PC-3 (cell line): ENCODE measurements around the gene RCCD1. TPM values are rescaled to one million over a fixed set of nuclear protein-coding genes. Genes with fewer than 3 reads are reported as not detected.

ENCODE experiments used
- ATAC-seq: fragments of 200-7000 bp; cut with Tn5 transposase; 2 replicates; pipeline ENCODE4 v1.9.1; 2020; ENCODE audit warnings: mild to moderate bottlenecking, moderate library complexity
- BruUV-seq: library from RNA; stranded (reverse); fragments of 400-500 nt; replicated peaks from 2 replicates; lab custom pipeline; 2021; lab: Mats Ljungman, UMichigan
- CTCF ChIA-PET: fragments of 300-600 bp; sonication (Branson Sonifier 250); formaldehyde crosslinking; loops from one replicate; lab custom pipeline; 2022; ENCODE audit warnings: antibody characterized with exemption; lab: Charles Lee
- POLR2A ChIA-PET: fragments of 300-600 bp; sonication (Branson Sonifier 250); formaldehyde crosslinking; loops from one replicate; lab custom pipeline; 2022; ENCODE audit warnings: antibody characterized with exemption; ENCODE audit not compliant: unreplicated experiment; lab: Charles Lee
- DNase-seq: peaks from one replicate; pipeline ENCODE4 v3.0.0-alpha.2; 2015
- H2AFZ ChIP-seq: fragments of 300-600 bp; sonication (generic); 2 replicates; pipeline ENCODE4 v1.6.0; 2016; ENCODE audit warnings: antibody characterized with exemption, low read length
- H3F3A ChIP-seq: fragments of 300-600 bp; sonication (generic); one replicate; pipeline ENCODE4 v1.6.0; 2017; ENCODE audit warnings: antibody characterized with exemption, low read length, control low read depth, mild to moderate bottlenecking; ENCODE audit not compliant: unreplicated experiment
- H3K27ac ChIP-seq: fragments of 300-600 bp; sonication (generic); 2 replicates; pipeline ENCODE4 v1.5.1; 2016; ENCODE audit warnings: mild to moderate bottlenecking, low read length
- H3K27me3 ChIP-seq: fragments of 300-600 bp; sonication (generic); 2 replicates; pipeline ENCODE4 v1.6.1; 2016; ENCODE audit warnings: low read length, mixed read lengths
- H3K36me3 ChIP-seq: fragments of 300-600 bp; sonication (generic); 2 replicates; pipeline ENCODE4 v1.6.1; 2016; ENCODE audit warnings: low read depth, mixed run types, low read length, mixed read lengths
- H3K4me1 ChIP-seq: fragments of 300-600 bp; sonication (generic); 2 replicates; pipeline ENCODE4 v1.5.1; 2016; ENCODE audit warnings: low read length; ENCODE audit not compliant: insufficient read depth
- H3K4me2 ChIP-seq: fragments of 300-600 bp; sonication (generic); 2 replicates; pipeline ENCODE4 v1.6.0; 2016; ENCODE audit warnings: low read length
- H3K4me3 ChIP-seq: fragments of 300-600 bp; sonication (generic); 2 replicates; pipeline ENCODE4 v1.5.1; 2016; ENCODE audit warnings: mild to moderate bottlenecking, low read length, mixed read lengths
- H3K79me2 ChIP-seq: fragments of 300-600 bp; sonication (generic); 2 replicates; pipeline ENCODE4 v1.6.1; 2017; ENCODE audit warnings: low read length, mixed read lengths
- H3K9ac ChIP-seq: fragments of 300-600 bp; sonication (generic); 2 replicates; pipeline ENCODE4 v1.6.0; 2016; ENCODE audit warnings: mild to moderate bottlenecking, low read length
- H3K9me2 ChIP-seq: fragments of 300-600 bp; sonication (generic); replicated peaks from 2 replicates; pipeline ENCODE4 v1.6.1; 2016; ENCODE audit warnings: mixed run types, low read length, mixed read lengths
- H3K9me3 ChIP-seq: fragments of 300-600 bp; sonication (generic); 2 replicates; pipeline ENCODE4 v1.6.1; 2016; ENCODE audit warnings: low read length, mixed read lengths
- H4K20me1 ChIP-seq: fragments of 300-600 bp; sonication (generic); 2 replicates; pipeline ENCODE4 v1.6.1; 2016; ENCODE audit warnings: low read length, mixed read lengths
- EZH2 ChIP-seq: fragments of 300-600 bp; sonication (generic); IDR thresholded peaks from one replicate; pipeline ENCODE4 v1.6.1; 2017; ENCODE audit warnings: antibody characterized with exemption, mild to moderate bottlenecking, low read length; ENCODE audit not compliant: unreplicated experiment
- EZH2phosphoT487 ChIP-seq: fragments of 300-600 bp; sonication (generic); IDR thresholded peaks from 2 replicates; pipeline ENCODE4 v1.6.1; 2018; ENCODE audit warnings: mild to moderate bottlenecking, antibody characterized with exemption, low read length, borderline replicate concordance
- intact Hi-C: fragments of 100-400 bp; cut with micrococcal nuclease; formaldehyde crosslinking; loops from 2 replicates; pipeline ENCODE4 v1.9.0; 2023
- total RNA-seq: library from RNA; depleted of rRNA; stranded (reverse); fragments of >200 nt; gene quantifications from 2 replicates; pipeline ENCODE4 v1.2.3, GENCODE V29; 2014
- TF ChIP-seq, protein P1 (sequence below): fragments of 300-600 bp; sonication (generic); conservative IDR thresholded peaks from 2 replicates; pipeline ENCODE4 v1.5.1; 2017; ENCODE audit warnings: antibody characterized with exemption, low read depth, mild to moderate bottlenecking, low read length

Gene RCCD1
- total RNA-seq, 1 experiment from 2014 or later, result 9.2 TPM

- Histone ChIP-seq H2AFZ (no peak overlapping the region), H3K4me2 (no peak overlapping the region), H3F3A (no peaks in the 10 kb centered on the region), H4K20me1 (no peaks in the 10 kb centered on the region), H3K27me3 (no peaks in the 10 kb centered on the region), H3K79me2 (no peaks in the 10 kb centered on the region), H3K9ac (no peak overlapping the region), H3K36me3 (no peaks in the 10 kb centered on the region), H3K4me1 (no peaks in the 10 kb centered on the region), H3K9me2 (no peaks in the 10 kb centered on the region), H3K27ac (no peak overlapping the region), H3K9me3 (no peaks in the 10 kb centered on the region), H3K4me3 (no peak overlapping the region)
- BruUV-seq, result no TSS peak
- TF ChIP-seq, protein P1, sequence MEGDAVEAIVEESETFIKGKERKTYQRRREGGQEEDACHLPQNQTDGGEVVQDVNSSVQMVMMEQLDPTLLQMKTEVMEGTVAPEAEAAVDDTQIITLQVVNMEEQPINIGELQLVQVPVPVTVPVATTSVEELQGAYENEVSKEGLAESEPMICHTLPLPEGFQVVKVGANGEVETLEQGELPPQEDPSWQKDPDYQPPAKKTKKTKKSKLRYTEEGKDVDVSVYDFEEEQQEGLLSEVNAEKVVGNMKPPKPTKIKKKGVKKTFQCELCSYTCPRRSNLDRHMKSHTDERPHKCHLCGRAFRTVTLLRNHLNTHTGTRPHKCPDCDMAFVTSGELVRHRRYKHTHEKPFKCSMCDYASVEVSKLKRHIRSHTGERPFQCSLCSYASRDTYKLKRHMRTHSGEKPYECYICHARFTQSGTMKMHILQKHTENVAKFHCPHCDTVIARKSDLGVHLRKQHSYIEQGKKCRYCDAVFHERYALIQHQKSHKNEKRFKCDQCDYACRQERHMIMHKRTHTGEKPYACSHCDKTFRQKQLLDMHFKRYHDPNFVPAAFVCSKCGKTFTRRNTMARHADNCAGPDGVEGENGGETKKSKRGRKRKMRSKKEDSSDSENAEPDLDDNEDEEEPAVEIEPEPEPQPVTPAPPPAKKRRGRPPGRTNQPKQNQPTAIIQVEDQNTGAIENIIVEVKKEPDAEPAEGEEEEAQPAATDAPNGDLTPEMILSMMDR, result no peak
- TF ChIP-seq EZH2 (no peak), EZH2phosphoT487 (no peak)
- CTCF ChIA-PET, result no interaction called here
- no peak for ATAC-seq
- intact Hi-C loops, result no loop called here
- DNase-seq, result no peak
- POLR2A ChIA-PET, result no interaction called here
These were observed 38.2 kb upstream of the RCCD1 start for GRCh38 chr15:90916461-90916860.

- no peak overlapping the region for H3K9ac ChIP-seq
- BruUV-seq, result no TSS peak
- intact Hi-C loops, result no loop called here
- no peak overlapping the region for H3K27ac ChIP-seq
- no peak overlapping the region for H3K4me3 ChIP-seq
- no peaks in the 10 kb centered on the region for H3K9me3 ChIP-seq
- H3K9me2 ChIP-seq, result no peaks in the 10 kb centered on the region
- POLR2A ChIA-PET, result no interaction called here
- ATAC-seq (no peak), DNase-seq (no peak)
- H3K27me3 ChIP-seq, result no peaks in the 10 kb centered on the region
- no peak overlapping the region for H2AFZ ChIP-seq
- H3K36me3 ChIP-seq, result no peaks in the 10 kb centered on the region
- no peak overlapping the region for H3K4me2 ChIP-seq
- TF ChIP-seq, protein P1, result no peak
- no peak for TF ChIP-seq EZH2
- no peak for TF ChIP-seq EZH2phosphoT487
- H3K79me2 ChIP-seq, result no peaks in the 10 kb centered on the region
- no peaks in the 10 kb centered on the region for H4K20me1 ChIP-seq
- CTCF ChIA-PET, result no interaction called here
- H3K4me1 ChIP-seq, result no peaks in the 10 kb centered on the region
- H3F3A ChIP-seq, result no peaks in the 10 kb centered on the region
These were observed 37.1 kb upstream of the RCCD1 start for GRCh38 chr15:90917569-90917968.

DNA sequence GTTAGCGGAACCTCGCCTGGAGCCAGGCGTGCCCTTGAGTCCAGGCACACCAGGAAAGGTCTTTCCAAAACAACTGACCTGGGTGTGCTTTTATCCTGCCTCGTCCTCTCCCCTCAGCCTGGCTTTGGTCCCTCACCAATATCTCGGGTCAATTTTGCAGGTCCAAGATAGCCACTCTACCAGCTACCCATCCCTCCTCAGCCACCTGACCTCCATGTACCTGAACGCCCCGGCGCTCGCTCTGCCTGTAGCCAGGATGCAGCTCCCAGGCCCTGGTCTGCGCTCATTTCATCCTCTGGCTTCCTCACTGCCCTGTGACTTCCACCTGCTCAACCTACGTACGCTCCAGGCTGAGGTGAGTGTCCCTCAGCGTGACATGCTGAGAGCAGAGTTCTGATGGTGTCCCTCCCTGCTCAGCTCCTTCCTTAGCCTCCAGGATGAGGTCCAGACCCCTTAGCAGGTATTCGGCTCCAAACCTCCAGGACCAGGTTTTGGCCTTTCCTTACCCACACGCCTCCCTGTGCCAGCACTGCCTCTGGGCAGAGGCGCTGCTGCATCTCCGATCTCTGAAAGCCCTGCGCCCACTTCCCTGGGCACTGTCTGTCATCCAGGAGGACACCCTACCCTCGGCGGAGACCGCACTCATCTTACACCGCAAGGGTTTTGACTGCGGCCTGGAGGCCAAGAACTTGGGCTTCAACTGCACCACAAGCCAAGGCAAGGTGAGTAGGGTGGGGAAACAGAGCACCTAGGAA is 36.5 kb upstream of the RCCD1 start:
- no peaks in the 10 kb centered on the region for H3K36me3 ChIP-seq
- no peak overlapping the region for H2AFZ ChIP-seq
- intact Hi-C loops, result no loop called here
- no peaks in the 10 kb centered on the region for H3K4me1 ChIP-seq
- H3K27me3 ChIP-seq, result no peaks in the 10 kb centered on the region
- CTCF ChIA-PET, result no interaction called here
- no peaks in the 10 kb centered on the region for H3K9me2 ChIP-seq
- no peak overlapping the region for H3K9ac ChIP-seq
- BruUV-seq, result no TSS peak
- no peaks in the 10 kb centered on the region for H3K9me3 ChIP-seq
- TF ChIP-seq EZH2phosphoT487 (no peak), EZH2 (no peak)
- TF ChIP-seq, protein P1, result no peak
- ATAC-seq, result no peak
- POLR2A ChIA-PET, result no interaction called here
- H3K4me3 ChIP-seq, result no peak overlapping the region
- no peaks in the 10 kb centered on the region for H4K20me1 ChIP-seq
- no peak for DNase-seq
- no peak overlapping the region for H3K4me2 ChIP-seq
- no peaks in the 10 kb centered on the region for H3K79me2 ChIP-seq
- no peaks in the 10 kb centered on the region for H3F3A ChIP-seq
- no peak overlapping the region for H3K27ac ChIP-seq
